RWPE2 (cell line): ENCODE data around the gene ZMYND19.

Source experiments
- ATAC-seq: fragments of 200-7000 bp; cut with Tn5 transposase; 3 replicates; pipeline ENCODE4 v1.9.1; 2021; ENCODE audit warnings: low read depth
- DNase-seq: peaks from one replicate; pipeline ENCODE4 v3.0.0-alpha.2; 2020; ENCODE audit warnings: low spot score
- H3K27ac ChIP-seq: fragments of 450-650 bp; 2 replicates; pipeline ENCODE4 v1.5.1; 2017; ENCODE audit warnings: mild to moderate bottlenecking; ENCODE audit not compliant: poor library complexity, severe bottlenecking
- H3K27me3 ChIP-seq: fragments of 250-450 bp; sonication (Bioruptor Pico); 2 replicates; pipeline ENCODE4 v1.5.1; 2021; ENCODE audit warnings: mild to moderate bottlenecking, moderate library complexity; ENCODE audit not compliant: insufficient read depth, poor library complexity, severe bottlenecking
- H3K36me3 ChIP-seq: fragments of 250-450 bp; sonication (Bioruptor Pico); 2 replicates; pipeline ENCODE4 v1.5.1; 2020; ENCODE audit warnings: low read depth, mild to moderate bottlenecking, moderate library complexity
- H3K4me1 ChIP-seq: fragments of 250-450 bp; sonication (Bioruptor Pico); 2 replicates; pipeline ENCODE4 v1.5.1; 2021; ENCODE audit warnings: mild to moderate bottlenecking, moderate library complexity; ENCODE audit not compliant: insufficient read depth, poor library complexity, severe bottlenecking
- H3K4me3 ChIP-seq: fragments of 250-450 bp; sonication (Bioruptor Pico); 2 replicates; pipeline ENCODE4 v1.5.1; 2021; ENCODE audit warnings: mild to moderate bottlenecking, moderate library complexity; ENCODE audit not compliant: severe bottlenecking
- H3K9me3 ChIP-seq: fragments of 250-450 bp; sonication (Bioruptor Pico); 2 replicates; pipeline ENCODE4 v1.5.1; 2021; ENCODE audit warnings: mild to moderate bottlenecking, moderate library complexity; ENCODE audit not compliant: severe bottlenecking
- TF ChIP-seq, protein P1 (sequence below): fragments of 450-650 bp; IDR thresholded peaks from one replicate; pipeline ENCODE4 v1.5.1; 2017; ENCODE audit warnings: mild to moderate bottlenecking, moderate library complexity; ENCODE audit not compliant: poor library complexity, severe bottlenecking

Gene ZMYND19

DNA sequence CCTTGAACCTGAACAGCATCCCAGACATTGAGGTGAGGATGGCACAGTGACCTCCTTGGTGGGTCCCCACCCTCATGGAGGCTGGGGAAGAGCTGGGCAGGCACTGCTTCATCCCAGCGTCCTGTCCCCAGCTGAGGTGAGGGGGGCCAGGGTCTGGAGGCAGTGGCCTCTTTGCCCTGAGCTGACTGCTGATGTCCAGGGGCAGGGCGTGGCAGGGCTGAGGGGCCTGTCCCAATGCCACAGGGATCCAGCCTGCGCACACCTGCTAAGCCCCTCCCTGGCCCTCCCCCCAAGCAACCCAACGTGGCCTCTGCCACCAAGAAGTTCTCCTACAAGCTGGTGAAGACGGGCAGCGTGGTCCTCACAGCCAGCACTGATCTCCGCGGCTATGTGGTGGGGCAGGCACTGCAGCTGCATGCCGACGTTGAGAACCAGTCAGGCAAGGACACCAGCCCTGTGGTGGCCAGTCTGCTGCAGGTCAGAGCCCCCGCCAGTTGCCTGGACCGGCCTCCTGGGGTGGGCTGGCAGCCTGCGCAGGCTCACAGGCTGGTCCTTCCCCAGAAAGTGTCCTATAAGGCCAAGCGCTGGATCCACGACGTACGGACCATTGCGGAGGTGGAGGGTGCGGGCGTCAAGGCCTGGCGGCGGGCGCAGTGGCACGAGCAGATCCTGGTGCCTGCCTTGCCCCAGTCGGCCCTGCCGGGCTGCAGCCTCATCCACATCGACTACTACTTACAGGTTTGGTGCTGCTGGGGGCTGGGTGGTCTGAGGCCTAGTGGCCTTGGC lies 23.6 kb upstream of the ZMYND19 start:
- H3K9me3 ChIP-seq, result no peaks in the 10 kb centered on the region
- peaks cover 34% of the 10 kb centered on the region for H3K4me1 ChIP-seq
- no peak for DNase-seq
- H3K4me3 ChIP-seq, result no peak overlapping the region
- TF ChIP-seq, protein P1, sequence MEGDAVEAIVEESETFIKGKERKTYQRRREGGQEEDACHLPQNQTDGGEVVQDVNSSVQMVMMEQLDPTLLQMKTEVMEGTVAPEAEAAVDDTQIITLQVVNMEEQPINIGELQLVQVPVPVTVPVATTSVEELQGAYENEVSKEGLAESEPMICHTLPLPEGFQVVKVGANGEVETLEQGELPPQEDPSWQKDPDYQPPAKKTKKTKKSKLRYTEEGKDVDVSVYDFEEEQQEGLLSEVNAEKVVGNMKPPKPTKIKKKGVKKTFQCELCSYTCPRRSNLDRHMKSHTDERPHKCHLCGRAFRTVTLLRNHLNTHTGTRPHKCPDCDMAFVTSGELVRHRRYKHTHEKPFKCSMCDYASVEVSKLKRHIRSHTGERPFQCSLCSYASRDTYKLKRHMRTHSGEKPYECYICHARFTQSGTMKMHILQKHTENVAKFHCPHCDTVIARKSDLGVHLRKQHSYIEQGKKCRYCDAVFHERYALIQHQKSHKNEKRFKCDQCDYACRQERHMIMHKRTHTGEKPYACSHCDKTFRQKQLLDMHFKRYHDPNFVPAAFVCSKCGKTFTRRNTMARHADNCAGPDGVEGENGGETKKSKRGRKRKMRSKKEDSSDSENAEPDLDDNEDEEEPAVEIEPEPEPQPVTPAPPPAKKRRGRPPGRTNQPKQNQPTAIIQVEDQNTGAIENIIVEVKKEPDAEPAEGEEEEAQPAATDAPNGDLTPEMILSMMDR, result no peak
- peaks cover 52% of the 10 kb centered on the region for H3K36me3 ChIP-seq
- H3K27ac ChIP-seq, result peak overlapping the region; percentile 99
- H3K27me3 ChIP-seq, result no peaks in the 10 kb centered on the region
- no peak for ATAC-seq

DNA sequence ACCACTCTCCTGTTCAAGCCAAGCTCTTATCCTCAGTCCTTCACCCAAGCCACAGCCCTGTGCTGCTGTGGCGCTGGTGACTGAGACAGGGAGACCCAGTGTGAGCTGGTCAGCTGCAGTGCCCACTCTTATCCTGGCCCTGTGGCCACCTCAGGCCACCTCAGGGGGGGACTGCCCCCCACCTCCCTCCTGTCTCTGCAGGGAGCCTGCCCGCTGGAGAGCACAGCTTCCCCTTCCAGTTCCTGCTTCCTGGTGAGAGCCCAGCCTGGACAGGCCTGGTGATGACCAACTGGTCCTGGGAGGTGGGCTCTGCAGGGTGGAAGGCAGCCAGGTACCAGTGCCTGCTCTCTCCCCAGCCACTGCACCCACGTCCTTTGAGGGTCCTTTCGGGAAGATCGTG lies 22.9 kb upstream of the ZMYND19 start:
- peaks cover 59% of the 10 kb centered on the region for H3K36me3 ChIP-seq
- no peaks in the 10 kb centered on the region for H3K9me3 ChIP-seq
- DNase-seq, result no peak
- no peaks in the 10 kb centered on the region for H3K27me3 ChIP-seq
- no peak for ATAC-seq
- H3K4me3 ChIP-seq, result peak overlapping the region; percentile 12
- H3K4me1 ChIP-seq, result peaks cover 34% of the 10 kb centered on the region
- TF ChIP-seq, protein P1, result no peak
- peak overlapping the region; percentile 99 for H3K27ac ChIP-seq

DNA sequence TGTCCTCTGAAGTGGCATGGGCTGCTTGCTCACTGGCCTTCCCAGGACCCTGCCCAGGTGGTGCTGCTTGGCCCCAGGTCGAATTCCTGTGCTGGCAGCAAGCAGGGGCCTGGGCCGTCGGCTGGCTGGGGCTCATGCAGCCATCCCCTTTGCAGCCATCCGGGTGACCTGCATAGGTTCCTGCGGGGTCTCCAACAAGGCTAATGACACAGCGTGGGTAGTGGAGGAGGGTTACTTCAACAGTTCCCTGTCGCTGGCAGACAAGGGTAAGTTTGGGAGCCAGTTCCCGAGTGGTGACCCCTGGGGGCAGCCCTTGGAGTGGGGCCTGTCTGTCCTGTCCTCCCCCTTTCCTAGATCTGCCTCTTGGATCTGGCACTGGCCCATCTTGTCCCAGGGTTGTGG lies 22.4 kb upstream of the ZMYND19 start:
- TF ChIP-seq, protein P1, result no peak
- no peaks in the 10 kb centered on the region for H3K9me3 ChIP-seq
- DNase-seq (no peak), ATAC-seq (no peak)
- H3K36me3 ChIP-seq, result peaks cover 61% of the 10 kb centered on the region
- H3K27me3 ChIP-seq, result no peaks in the 10 kb centered on the region
- peak overlapping the region; percentile 12 for H3K4me3 ChIP-seq
- peaks cover 35% of the 10 kb centered on the region for H3K4me1 ChIP-seq
- H3K27ac ChIP-seq, result peak overlapping the region; percentile 99

DNA sequence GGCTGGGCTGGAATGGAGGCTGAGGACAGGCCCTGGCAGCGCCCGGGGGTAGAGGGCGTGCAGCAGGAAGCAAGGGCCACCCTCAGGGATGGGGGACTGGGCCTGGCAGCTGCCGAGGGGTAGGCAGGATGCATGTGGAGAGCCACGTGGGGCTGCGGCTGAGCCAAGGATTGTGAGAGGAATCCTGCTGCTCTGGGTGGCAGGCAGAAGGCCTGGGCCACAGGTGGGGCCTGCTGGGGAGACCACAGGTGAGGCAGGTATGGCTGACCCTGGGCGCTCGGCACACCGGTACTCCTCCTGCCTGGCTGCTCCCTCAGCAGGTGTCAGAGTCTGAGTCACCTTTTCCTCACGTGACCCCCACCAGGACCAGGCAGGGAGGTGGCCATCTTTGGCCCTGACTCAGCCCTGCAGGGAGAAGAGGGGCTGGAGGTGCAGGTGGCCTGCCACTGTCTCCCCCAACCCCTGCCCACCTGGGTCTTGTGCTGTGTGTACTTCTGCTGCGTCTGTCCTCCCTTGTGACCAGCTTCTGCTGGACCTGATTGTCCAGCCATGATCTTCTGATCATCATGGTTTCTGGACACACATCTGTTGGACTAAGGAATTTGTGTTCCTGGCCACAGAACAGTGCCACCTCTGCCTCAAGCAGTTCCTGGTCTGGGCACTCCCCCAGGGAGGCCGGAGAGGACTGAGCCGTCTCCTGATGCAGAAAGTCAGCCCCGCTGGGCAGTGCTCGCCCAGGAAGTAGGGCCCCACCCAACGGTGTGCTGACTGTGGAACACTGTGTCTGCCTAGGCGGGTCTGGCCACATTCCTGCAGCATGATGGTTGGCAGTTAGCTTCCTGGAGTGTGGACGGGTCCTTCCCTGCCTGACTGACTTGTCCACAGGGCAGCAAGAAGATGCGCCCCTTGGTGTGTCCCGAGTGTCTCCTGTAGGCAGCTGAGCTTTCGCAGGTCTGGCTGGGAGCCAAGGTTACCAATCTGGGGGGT lies 21.6 kb upstream of the ZMYND19 start:
- DNase-seq (peak; percentile 99), ATAC-seq (peak; percentile 89)
- peak overlapping the region; percentile 12 for H3K4me3 ChIP-seq
- H3K27ac ChIP-seq, result peak overlapping the region; percentile 99
- H3K4me1 ChIP-seq, result peaks cover 34% of the 10 kb centered on the region
- no peaks in the 10 kb centered on the region for H3K27me3 ChIP-seq
- no peaks in the 10 kb centered on the region for H3K9me3 ChIP-seq
- TF ChIP-seq, protein P1, result no peak
- peaks cover 53% of the 10 kb centered on the region for H3K36me3 ChIP-seq
